HL-60 (cell line): ENCODE measurements around the gene PSMB10.

Experiments used
- CTCF ChIP-seq: IDR thresholded peaks from one replicate; pipeline ENCODE4 v1.5.1; 2011; ENCODE audit warnings: low read length, control low read depth, inconsistent platforms; ENCODE audit not compliant: insufficient read depth
- GABPA ChIP-seq: IDR thresholded peaks from 2 replicates; pipeline ENCODE4 v1.6.1; 2012; ENCODE audit warnings: low read depth
- POLR2AphosphoS5 ChIP-seq: IDR thresholded peaks from 2 replicates; pipeline ENCODE4 v1.6.1; 2012; ENCODE audit warnings: low read depth
- REST ChIP-seq: IDR thresholded peaks from 2 replicates; pipeline ENCODE4 v1.6.1; 2012; ENCODE audit warnings: low read depth; ENCODE audit not compliant: insufficient replicate concordance

- TF ChIP-seq POLR2AphosphoS5 (no peak), CTCF (no peak), REST (no peak), GABPA (no peak)
Measured at GRCh38 chr16:67919622-67920221, 16.9 kb downstream of the PSMB10 start.
